ENCODE data around the gene THSD7A. TPM values are rescaled to one million over a fixed set of nuclear protein-coding genes. Genes with fewer than 3 reads are reported as not detected.

Gene THSD7A
- total RNA-seq, 1 donor from 2014 or later = 0.28 TPM

DNA sequence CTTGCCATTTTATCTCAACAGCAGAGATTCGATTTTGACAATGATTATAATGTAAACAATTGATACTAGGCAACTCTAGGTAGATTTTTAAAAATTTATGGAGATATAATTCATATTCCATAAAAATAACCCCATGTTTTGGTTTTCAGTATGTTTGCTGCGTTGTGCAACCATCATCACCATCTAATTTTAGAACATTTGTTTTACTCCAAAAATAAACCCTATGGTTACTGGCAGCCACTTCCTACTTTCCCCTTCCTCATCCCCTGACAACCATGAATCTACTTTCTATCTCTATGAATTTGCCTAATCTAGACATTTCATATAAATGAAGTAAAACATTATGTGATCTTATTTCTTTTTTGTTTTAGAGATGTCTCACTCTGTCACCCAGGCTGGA is 401.9 kb downstream of the THSD7A start:
- no peak overlapping the region for H3K27ac Mint-ChIP-seq
- H3K4me3 Mint-ChIP-seq = no peak overlapping the region
- H3F3A ChIP-seq (ENCODE audit: low read depth) = no peaks in the 10 kb centered on the region
- H3K36me3 ChIP-seq = no peaks in the 10 kb centered on the region
- H3K27me3 ChIP-seq = no peaks in the 10 kb centered on the region
- H3K36me3 Mint-ChIP-seq = no peaks in the 10 kb centered on the region
- TF ChIP-seq EZH2 (IDR thresholded peaks at IDR 0.05) = no peak
- TF ChIP-seq EZH2phosphoT487 (IDR thresholded peaks at IDR 0.05) = no peak
- TF ChIP-seq CTCF (IDR thresholded peaks at IDR 0.05) = no peak
- no peak overlapping the region for H3K4me3 ChIP-seq
- no peaks in the 10 kb centered on the region for H3K4me1 Mint-ChIP-seq
- no peaks in the 10 kb centered on the region for H3K79me2 ChIP-seq (ENCODE audit: low read depth)
- H3K4me2 ChIP-seq = no peak overlapping the region
- H3K27me3 Mint-ChIP-seq (ENCODE audit: insufficient read depth, low read depth) = no peaks in the 10 kb centered on the region
- no peak overlapping the region for H2AFZ ChIP-seq (replicated peaks)
- no peaks in the 10 kb centered on the region for H3K9me3 Mint-ChIP-seq
- H3K27ac ChIP-seq = no peak overlapping the region
- DNase-seq (ENCODE audit: low spot score) = no peak
- H3K9ac ChIP-seq = no peak overlapping the region
- H4K20me1 ChIP-seq (ENCODE audit: low read depth) = no peaks in the 10 kb centered on the region
- no peaks in the 10 kb centered on the region for H3K9me3 ChIP-seq (ENCODE audit: low read depth)
- H3K4me1 ChIP-seq = no peaks in the 10 kb centered on the region

GRCh38 chr7:11428877-11429581 is 403.0 kb downstream of the THSD7A start:
- Mint-ChIP-seq H3K4me1 (no peaks in the 10 kb centered on the region), H3K27me3 (ENCODE audit: insufficient read depth, low read depth) (peaks cover 1% of the 10 kb centered on the region), H3K27ac (no peak overlapping the region), H3K36me3 (no peaks in the 10 kb centered on the region), H3K9me3 (no peaks in the 10 kb centered on the region), H3K4me3 (no peak overlapping the region)
- Histone ChIP-seq H3K27me3 (no peaks in the 10 kb centered on the region), H3K4me2 (no peak overlapping the region), H3K4me1 (no peaks in the 10 kb centered on the region), H2AFZ (replicated peaks) (no peak overlapping the region), H3K4me3 (no peak overlapping the region), H3K9ac (no peak overlapping the region), H3K9me3 (ENCODE audit: low read depth) (no peaks in the 10 kb centered on the region), H3K79me2 (ENCODE audit: low read depth) (no peaks in the 10 kb centered on the region), H4K20me1 (ENCODE audit: low read depth) (no peaks in the 10 kb centered on the region), H3K27ac (no peak overlapping the region), H3F3A (ENCODE audit: low read depth) (no peaks in the 10 kb centered on the region), H3K36me3 (no peaks in the 10 kb centered on the region)
- no peak for TF ChIP-seq EZH2phosphoT487 (IDR thresholded peaks at IDR 0.05)
- TF ChIP-seq EZH2 (IDR thresholded peaks at IDR 0.05) = no peak
- no peak for TF ChIP-seq CTCF (IDR thresholded peaks at IDR 0.05)
- peak; percentile 8 for DNase-seq (ENCODE audit: low spot score)

GRCh38 chr7:11427686-11428273 is 404.2 kb downstream of the THSD7A start:
- no peaks in the 10 kb centered on the region for H4K20me1 ChIP-seq (ENCODE audit: low read depth)
- no peak overlapping the region for H3K4me2 ChIP-seq
- no peaks in the 10 kb centered on the region for H3K79me2 ChIP-seq (ENCODE audit: low read depth)
- H3K4me3 Mint-ChIP-seq = no peak overlapping the region
- H3K9me3 Mint-ChIP-seq = no peaks in the 10 kb centered on the region
- no peaks in the 10 kb centered on the region for H3K27me3 ChIP-seq
- no peaks in the 10 kb centered on the region for H3K4me1 Mint-ChIP-seq
- H3F3A ChIP-seq (ENCODE audit: low read depth) = no peaks in the 10 kb centered on the region
- H3K4me1 ChIP-seq = no peaks in the 10 kb centered on the region
- H3K27ac ChIP-seq = no peak overlapping the region
- H3K27ac Mint-ChIP-seq = no peak overlapping the region
- H3K36me3 ChIP-seq = no peaks in the 10 kb centered on the region
- H3K4me3 ChIP-seq = no peak overlapping the region
- TF ChIP-seq CTCF (IDR thresholded peaks at IDR 0.05) (peak; percentile 87), EZH2 (IDR thresholded peaks at IDR 0.05) (no peak), EZH2phosphoT487 (IDR thresholded peaks at IDR 0.05) (no peak)
- H3K9me3 ChIP-seq (ENCODE audit: low read depth) = no peaks in the 10 kb centered on the region
- no peaks in the 10 kb centered on the region for H3K36me3 Mint-ChIP-seq
- H3K27me3 Mint-ChIP-seq (ENCODE audit: insufficient read depth, low read depth) = peaks cover 2% of the 10 kb centered on the region
- peak; percentile 68 for DNase-seq (ENCODE audit: low spot score)
- no peak overlapping the region for H2AFZ ChIP-seq (replicated peaks)
- H3K9ac ChIP-seq = no peak overlapping the region

All from neural progenitor cell (in vitro differentiated cells).